Left ventricle myocardium inferior (tissue), 1 donor: Measurements from ENCODE around the gene FRMPD2. TPM values are rescaled to one million over a fixed set of nuclear protein-coding genes. Genes with fewer than 3 reads are reported as not detected.
"Not testable (repeated sequence)": the region's sequence is repeated elsewhere in the genome, so short reads cannot be mapped to it uniquely, and the experiment has no call there.

ENCODE experiments used
- DNase-seq: peaks from one replicate; pipeline ENCODE4 v3.0.0-alpha.2; 2020
- H3K27ac ChIP-seq: fragments of 200-600 bp; replicated peaks from 2 replicates; pipeline ENCODE4 v1.8.0; 2021
- H3K27me3 ChIP-seq: fragments of 200-600 bp; 2 replicates; pipeline ENCODE4 v1.8.0; 2021; ENCODE audit warnings: low read depth
- H3K36me3 ChIP-seq: fragments of 200-600 bp; 2 replicates; pipeline ENCODE4 v1.8.0; 2021
- H3K4me1 ChIP-seq: fragments of 200-600 bp; 2 replicates; pipeline ENCODE4 v1.8.0; 2021
- H3K4me3 ChIP-seq: fragments of 200-600 bp; 2 replicates; pipeline ENCODE4 v1.8.0; 2021; ENCODE audit warnings: mild to moderate bottlenecking, moderate library complexity
- H3K9me3 ChIP-seq: fragments of 200-600 bp; replicated peaks from 2 replicates; pipeline ENCODE4 v1.8.0; 2021
- CTCF ChIP-seq: fragments of 200-600 bp; IDR thresholded peaks from 2 replicates; pipeline ENCODE4 v1.8.0; 2021; ENCODE audit warnings: antibody characterized with exemption, mild to moderate bottlenecking, borderline replicate concordance
- intact Hi-C: fragments of 100-400 bp; cut with micrococcal nuclease; formaldehyde crosslinking; loops from one replicate; pipeline ENCODE4 v1.11.0; 2022
- total RNA-seq: library from RNA; stranded (reverse); fragmentation: NEBNext Ultra II Directional; extraction: Animal tissue kit (Norgen Biotek cat#: 25700); gene quantifications from one replicate; pipeline ENCODE4 v1.2.1, GENCODE V29; 2021
- donor health status: DM: no; HTN: yes; CAD: no; lungs with severe emphysema.

The FRMPD2 gene
- total RNA-seq, 1 donor from 2014 or later: 0.38 TPM

- Histone ChIP-seq H3K4me3 (no peak overlapping the region), H3K4me1 (no peaks in the 10 kb centered on the region), H3K27me3 (peaks cover 8% of the 10 kb centered on the region), H3K9me3 (no peaks in the 10 kb centered on the region), H3K27ac (no peak overlapping the region), H3K36me3 (no peaks in the 10 kb centered on the region)
- no peak for TF ChIP-seq CTCF
- intact Hi-C loops: no loop called here
- no peak for DNase-seq
Observed at GRCh38 chr10:48187713-48188485, 86.6 kb downstream of the FRMPD2 start.

GRCh38 chr10:48187126-48187525 is 87.4 kb downstream of the FRMPD2 start:
- H3K27me3 ChIP-seq: peaks cover 16% of the 10 kb centered on the region
- no peaks in the 10 kb centered on the region for H3K36me3 ChIP-seq
- TF ChIP-seq CTCF: no peak
- no peaks in the 10 kb centered on the region for H3K9me3 ChIP-seq
- intact Hi-C loops: no loop called here
- H3K27ac ChIP-seq: no peak overlapping the region
- no peak for DNase-seq
- H3K4me3 ChIP-seq: no peak overlapping the region
- H3K4me1 ChIP-seq: no peaks in the 10 kb centered on the region

- H3K4me1 ChIP-seq, H3K4me3 ChIP-seq, H3K27ac ChIP-seq, H3K36me3 ChIP-seq, intact Hi-C loops, DNase-seq, H3K9me3 ChIP-seq: not testable (repeated sequence)
- H3K27me3 ChIP-seq: peaks cover 17% of the 10 kb centered on the region
Observed at GRCh38 chr10:48186264-48186804, 88.2 kb downstream of the FRMPD2 start.

GRCh38 chr10:48184224-48184623 is 90.3 kb downstream of the FRMPD2 start:
- no peaks in the 10 kb centered on the region for H3K4me1 ChIP-seq
- H3K4me3 ChIP-seq: no peak overlapping the region
- intact Hi-C loops: no loop called here
- no peaks in the 10 kb centered on the region for H3K36me3 ChIP-seq
- peaks cover 17% of the 10 kb centered on the region for H3K27me3 ChIP-seq
- no peak for DNase-seq
- no peak for TF ChIP-seq CTCF
- H3K9me3 ChIP-seq: no peaks in the 10 kb centered on the region
- H3K27ac ChIP-seq: no peak overlapping the region

GRCh38 chr10:48172715-48173114 is 101.8 kb downstream of the FRMPD2 start:
- H3K9me3 ChIP-seq, intact Hi-C loops, H3K4me1 ChIP-seq, H3K27me3 ChIP-seq, H3K27ac ChIP-seq, H3K36me3 ChIP-seq, H3K4me3 ChIP-seq, DNase-seq: not testable (repeated sequence)

GRCh38 chr10:48160670-48161069 is 113.8 kb downstream of the FRMPD2 start:
- not testable (repeated sequence) for H3K4me1 ChIP-seq, H3K4me3 ChIP-seq

GRCh38 chr10:48160163-48160562 is 114.3 kb downstream of the FRMPD2 start:
- H3K27me3 ChIP-seq: peaks cover 14% of the 10 kb centered on the region
- DNase-seq, intact Hi-C loops, H3K36me3 ChIP-seq, H3K27ac ChIP-seq, H3K4me3 ChIP-seq, H3K4me1 ChIP-seq, H3K9me3 ChIP-seq: not testable (repeated sequence)

More at GRCh38 chr10:48160670-48161069, 113.8 kb downstream of the FRMPD2 start:
- peak; percentile 19 for TF ChIP-seq CTCF
- peaks cover 14% of the 10 kb centered on the region for H3K27me3 ChIP-seq
- intact Hi-C loops, H3K9me3 ChIP-seq, DNase-seq, H3K27ac ChIP-seq, H3K36me3 ChIP-seq: not testable (repeated sequence)

GRCh38 chr10:48154211-48155140 is 120.0 kb downstream of the FRMPD2 start:
- H3K36me3 ChIP-seq, H3K27me3 ChIP-seq, intact Hi-C loops, H3K27ac ChIP-seq, H3K4me3 ChIP-seq, H3K9me3 ChIP-seq, H3K4me1 ChIP-seq: not testable (repeated sequence)
- DNase-seq: peak; percentile 17

GRCh38 chr10:48147643-48148042 is 126.9 kb downstream of the FRMPD2 start:
- H3K36me3 ChIP-seq, DNase-seq, H3K27me3 ChIP-seq, H3K4me1 ChIP-seq, H3K9me3 ChIP-seq, H3K4me3 ChIP-seq, H3K27ac ChIP-seq, intact Hi-C loops: not testable (repeated sequence)
